Smooth muscle cell (in vitro differentiated cells): Measurements from ENCODE around the gene TRAPPC3. TPM values are rescaled to one million over a fixed set of nuclear protein-coding genes. Genes with fewer than 3 reads are reported as not detected.
"Not testable (repeated sequence)": the region's sequence is repeated elsewhere in the genome, so short reads cannot be mapped to it uniquely, and the experiment has no call there.

Experiments used
- DNase-seq: peaks from one replicate; lab custom pipeline; 2025; ENCODE audit not compliant: unreplicated experiment; lab: John Stamatoyannopoulos, UW
- H2AFZ ChIP-seq: fragments of 200-600 bp; sonication (generic); 2 replicates; pipeline ENCODE4 v1.6.0; 2016; ENCODE audit warnings: antibody characterized with exemption, low read depth, mild to moderate bottlenecking
- H3F3A ChIP-seq: fragments of 200-600 bp; sonication (generic); 2 replicates; pipeline ENCODE4 v1.6.0; 2017; ENCODE audit warnings: antibody characterized with exemption, low read depth
- H3K27ac ChIP-seq: fragments of 200-600 bp; sonication (generic); 2 replicates; pipeline ENCODE4 v1.5.1; 2016; ENCODE audit warnings: low read depth, mild to moderate bottlenecking
- H3K27me3 ChIP-seq: fragments of 200-600 bp; sonication (generic); 2 replicates; pipeline ENCODE4 v1.6.1; 2016; ENCODE audit warnings: low read depth, mild to moderate bottlenecking
- H3K36me3 ChIP-seq: fragments of 200-600 bp; sonication (generic); 2 replicates; pipeline ENCODE4 v1.5.1; 2016; ENCODE audit warnings: low read depth
- H3K4me1 ChIP-seq: fragments of 200-600 bp; sonication (generic); 2 replicates; pipeline ENCODE4 v1.5.1; 2016; ENCODE audit warnings: low read depth
- H3K4me2 ChIP-seq: fragments of 200-600 bp; sonication (generic); 2 replicates; pipeline ENCODE4 v1.6.0; 2016; ENCODE audit warnings: mild to moderate bottlenecking
- H3K4me3 ChIP-seq: fragments of 200-600 bp; sonication (generic); 2 replicates; pipeline ENCODE4 v1.5.1; 2016; ENCODE audit warnings: mild to moderate bottlenecking
- H3K79me2 ChIP-seq: fragments of 200-600 bp; sonication (generic); 2 replicates; pipeline ENCODE4 v1.6.0; 2016; ENCODE audit warnings: low read depth, mild to moderate bottlenecking
- H3K9ac ChIP-seq: fragments of 200-600 bp; sonication (generic); 2 replicates; pipeline ENCODE4 v1.6.0; 2016; ENCODE audit warnings: low read depth
- H3K9me3 ChIP-seq: fragments of 200-600 bp; sonication (generic); replicated peaks from 2 replicates; pipeline ENCODE4 v1.5.1; 2016; ENCODE audit warnings: low read depth
- H4K20me1 ChIP-seq: fragments of 200-600 bp; sonication (generic); 2 replicates; pipeline ENCODE4 v1.6.0; 2016; ENCODE audit warnings: low read depth
- CTCF ChIP-seq: fragments of 200-600 bp; sonication (generic); IDR thresholded peaks from 2 replicates; pipeline ENCODE4 v1.5.1; 2017; ENCODE audit warnings: borderline replicate concordance, mild to moderate bottlenecking, antibody characterized with exemption; ENCODE audit not compliant: insufficient read depth, poor library complexity, severe bottlenecking
- WGBS: methylation state at CpG from one replicate; pipeline ENCODE4 v1.1.7; 2016; ENCODE audit warnings: low lambda C conversion rate; 5-methylcytosine and 5-hydroxymethylcytosine counted together
- polyA plus RNA-seq: library from polyadenylated mRNA; unstranded; fragments of >200 nt; fragmentation: Nextera tagmentation; extraction: Ambion mirVana; gene quantifications from 2 replicates; pipeline ENCODE4 v1.2.1, GENCODE V29; 2016
- total RNA-seq: library from RNA; depleted of rRNA; stranded (reverse); fragments of >200 nt; gene quantifications from 2 replicates; pipeline ENCODE4 v1.2.3, GENCODE V29; 2014

Gene TRAPPC3
- 67.8 and 202 TPM in 2 replicates for total RNA-seq
- 113 and 114 TPM in 2 replicates for polyA plus RNA-seq

DNA sequence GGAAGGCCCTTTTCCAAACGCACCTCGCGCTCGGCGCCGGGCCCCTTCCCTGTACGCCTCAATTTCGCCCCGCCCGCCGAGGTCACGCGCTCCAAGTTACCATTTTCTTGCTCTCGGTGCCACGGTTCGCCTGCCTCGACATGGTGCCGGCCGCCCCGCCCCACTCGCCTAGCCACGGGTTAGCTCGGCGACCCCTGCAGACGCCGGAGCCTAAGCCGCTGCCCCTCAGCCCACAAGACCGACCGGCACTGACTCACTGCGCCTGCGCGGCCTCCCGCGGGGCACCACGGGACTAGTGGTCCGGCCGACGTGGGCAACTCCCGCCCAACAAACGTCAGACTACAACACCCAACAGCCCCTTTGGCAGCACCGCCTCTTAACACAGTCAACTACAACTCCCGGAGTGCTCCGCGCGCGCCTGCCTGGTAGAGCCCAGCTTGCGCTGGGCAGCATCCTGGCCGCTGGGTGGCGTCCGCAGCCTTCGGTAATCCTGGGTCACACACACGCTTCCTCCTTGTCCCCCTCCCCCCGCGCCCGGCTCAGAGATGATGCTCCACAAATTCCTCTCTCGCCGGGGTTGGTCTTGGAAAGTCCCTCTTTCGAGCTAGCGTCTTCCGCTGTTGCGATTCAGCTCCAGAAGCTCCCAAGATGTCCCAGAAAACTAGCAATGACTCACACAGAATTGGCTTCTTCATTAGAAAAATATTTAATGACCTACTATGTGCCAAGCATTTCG lies at the start of gene TRAPPC3:
Gene TRAPPC3, minus strand, starts transcription at position 250 of the 736 bp plus-strand sequence. Its CDS starts 108 bp downstream, at position 142.
- Histone ChIP-seq H3F3A (peaks cover 8% of the 10 kb centered on the region), H3K27me3 (no peaks in the 10 kb centered on the region), H3K4me3 (peak within 1 kb of the TSS; percentile 77), H2AFZ (peak within 1 kb of the TSS; percentile 73), H3K27ac (peak within 1 kb of the TSS; percentile 99), H3K36me3 (no peaks in the 10 kb centered on the region), H3K9me3 (no peaks in the 10 kb centered on the region), H3K79me2 (peaks cover 40% of the 10 kb centered on the region), H4K20me1 (peaks cover 15% of the 10 kb centered on the region), H3K9ac (peak within 1 kb of the TSS; percentile 95), H3K4me2 (peak within 1 kb of the TSS; percentile 94), H3K4me1 (peaks cover 19% of the 10 kb centered on the region)
- peak; percentile 87 for TF ChIP-seq CTCF
- peak; percentile 97 for DNase-seq
- WGBS = 1% methylated on average over 62 of the region's 62 CpGs

- no peak for TF ChIP-seq CTCF
- no peak for DNase-seq
- Histone ChIP-seq H3F3A (no peaks in the 10 kb centered on the region), H3K27ac (no peak overlapping the region), H3K9me3 (no peaks in the 10 kb centered on the region), H3K4me1 (peaks cover 3% of the 10 kb centered on the region), H3K4me2 (no peak overlapping the region), H4K20me1 (no peaks in the 10 kb centered on the region), H3K27me3 (no peaks in the 10 kb centered on the region), H2AFZ (no peak overlapping the region), H3K36me3 (no peaks in the 10 kb centered on the region), H3K9ac (no peak overlapping the region), H3K4me3 (no peak overlapping the region), H3K79me2 (no peaks in the 10 kb centered on the region)
- 96% methylated on average over 5 of the region's 5 CpGs for WGBS
These were observed 49.4 kb upstream of the TRAPPC3 start for GRCh38 chr1:36198641-36199040.

DNA sequence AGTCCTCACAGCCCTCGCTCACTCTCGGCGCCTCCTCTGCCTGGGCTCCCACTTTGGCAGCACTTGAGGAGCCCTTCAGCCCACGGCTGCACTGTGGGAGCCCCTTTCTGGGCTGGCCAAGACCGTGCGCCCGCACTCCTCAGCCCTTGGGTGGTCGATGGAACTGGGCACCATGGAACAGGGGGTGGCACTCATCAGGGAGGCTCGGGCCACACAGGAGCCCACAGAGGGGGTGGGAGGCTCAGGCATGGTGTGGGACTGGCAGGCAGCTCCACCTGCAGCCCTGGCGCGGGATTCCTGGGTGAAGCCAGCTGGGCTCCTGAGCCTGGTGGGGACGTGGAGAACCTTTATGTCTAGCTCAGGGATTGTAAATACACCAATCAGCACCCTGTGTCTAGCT lies 47.5 kb upstream of the TRAPPC3 start:
- H3K9ac ChIP-seq, H3K27ac ChIP-seq, H3K79me2 ChIP-seq, DNase-seq, H3K4me1 ChIP-seq, H3K4me2 ChIP-seq, H3K9me3 ChIP-seq, H3K36me3 ChIP-seq, H2AFZ ChIP-seq, H3K4me3 ChIP-seq, H3F3A ChIP-seq, H3K27me3 ChIP-seq, H4K20me1 ChIP-seq: not testable (repeated sequence)
- 96% methylated on average over 12 of the region's 12 CpGs for WGBS

GRCh38 chr1:36187800-36188593 lies 38.7 kb upstream of the TRAPPC3 start:
- H3K4me1 ChIP-seq = no peaks in the 10 kb centered on the region
- peak overlapping the region; percentile 59 for H3K4me2 ChIP-seq
- H4K20me1 ChIP-seq = no peaks in the 10 kb centered on the region

More at GRCh38 chr1:36187800-36188593, 38.7 kb upstream of the TRAPPC3 start:
- H3F3A ChIP-seq = peaks cover 26% of the 10 kb centered on the region
- no peaks in the 10 kb centered on the region for H3K36me3 ChIP-seq
- H3K9me3 ChIP-seq = no peaks in the 10 kb centered on the region
- no peaks in the 10 kb centered on the region for H3K27me3 ChIP-seq
- DNase-seq = peak; percentile 43
- no peak overlapping the region for H2AFZ ChIP-seq
- H3K79me2 ChIP-seq = no peaks in the 10 kb centered on the region
- H3K9ac ChIP-seq = peak overlapping the region; percentile 31
- H3K27ac ChIP-seq = peak overlapping the region; percentile 76
- TF ChIP-seq CTCF = peak; percentile 66
- 4% methylated on average over 7 of the region's 9 CpGs for WGBS
- no peak overlapping the region for H3K4me3 ChIP-seq
